Activated CD4-positive, alpha-beta T cell treated with anti-CD3 and anti-CD28 coated beads, Interleukin-2, amount 10 ng/mL, durations not matched to agents 7 days and 5 days (primary cell): ENCODE measurements around the gene LIMK1. TPM values are rescaled to one million over a fixed set of nuclear protein-coding genes. Genes with fewer than 3 reads are reported as not detected.
"Not testable (repeated sequence)": the region's sequence is repeated elsewhere in the genome, so short reads cannot be mapped to it uniquely, and the experiment has no call there.

ENCODE experiments used
- CTCF ChIA-PET: fragments of 350-600 bp; sonication (Branson Sonifier 250); formaldehyde crosslinking; loops from one replicate; lab custom pipeline; 2021; ENCODE audit warnings: antibody characterized with exemption; lab: Charles Lee
- POLR2A ChIA-PET: fragments of 350-600 bp; sonication (Branson Sonifier 250); formaldehyde crosslinking; loops from one replicate; lab custom pipeline; 2021; ENCODE audit warnings: antibody characterized with exemption; lab: Charles Lee
- DNase-seq: peaks from one replicate; pipeline ENCODE4 v3.0.0-alpha.2; 2020
- H3K27ac Mint-ChIP-seq: one replicate; pipeline ENCODE4 v1.8.0; 2021; ENCODE audit warnings: mild to moderate bottlenecking, moderate library complexity, mixed read lengths
- H3K27me3 Mint-ChIP-seq: one replicate; pipeline ENCODE4 v1.8.0; 2021; ENCODE audit warnings: mixed read lengths
- H3K36me3 Mint-ChIP-seq: one replicate; pipeline ENCODE4 v1.8.0; 2021; ENCODE audit warnings: low read depth, mixed read lengths
- H3K4me1 Mint-ChIP-seq: one replicate; pipeline ENCODE4 v1.8.0; 2021; ENCODE audit warnings: mixed read lengths
- H3K4me3 Mint-ChIP-seq: one replicate; pipeline ENCODE4 v1.8.0; 2021; ENCODE audit warnings: mild to moderate bottlenecking, moderate library complexity, mixed read lengths
- H3K9me3 Mint-ChIP-seq: one replicate; pipeline ENCODE4 v1.8.0; 2021; ENCODE audit warnings: mixed read lengths
- total RNA-seq, 2 experiments: library from RNA; stranded (reverse); gene quantifications; one replicate each; pipeline ENCODE4 v1.2.3, GENCODE V29; 2021

The LIMK1 gene
- 10 to 100 TPM; 16.0 to 16.2 TPM for total RNA-seq

- Mint-ChIP-seq H3K4me3 (peak within 1 kb of the TSS; percentile 79), H3K4me1 (peaks cover 11% of the 10 kb centered on the region), H3K27me3 (no peaks in the 10 kb centered on the region), H3K9me3 (no peaks in the 10 kb centered on the region), H3K27ac (peak within 1 kb of the TSS; percentile 83), H3K36me3 (peaks cover 6% of the 10 kb centered on the region)
- ChIA-PET POLR2A (interaction anchor here (0.9 kb wide), 1 partner anchor 11 kb away, joined by 3 read pairs; no protein-coding TSS in a partner anchor), CTCF (interaction anchor here (0.6 to 1.5 kb wide), 4 partner anchors 15 to 95 kb away, joined by 3 to 4 read pairs (median 3); no protein-coding TSS in a partner anchor)
- peak; percentile 78 for DNase-seq
Measured at GRCh38 chr7:74083117-74083876, at the start of gene LIMK1. Gene LIMK1, plus strand, starts transcription at chr7:74083804. Its CDS starts 187 bp downstream, at chr7:74083991.

DNA sequence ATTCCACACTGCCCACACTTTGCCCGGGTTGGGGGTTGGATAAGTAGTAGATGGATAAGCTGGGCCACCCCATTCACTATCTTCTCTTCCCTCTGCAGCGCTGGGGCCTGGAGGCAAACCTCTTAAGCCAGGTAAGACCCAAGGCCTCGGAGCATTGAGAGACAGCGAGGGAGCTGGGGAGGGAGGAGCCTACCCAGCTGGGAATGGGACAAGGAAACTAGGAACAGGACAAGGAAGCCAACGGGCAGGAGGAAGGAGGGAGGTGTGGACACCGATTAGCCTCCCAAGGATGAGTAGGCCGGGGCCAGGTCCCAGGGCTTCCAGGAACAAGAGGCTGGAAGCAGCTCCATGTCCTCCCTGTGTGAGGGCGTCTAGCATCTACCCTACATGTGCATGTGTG lies 46.0 kb upstream of the LIMK1 start:
- H3K4me1 Mint-ChIP-seq = no peaks in the 10 kb centered on the region

GRCh38 chr7:74038194-74038961 lies 45.2 kb upstream of the LIMK1 start:
- H3K27ac Mint-ChIP-seq = no peak overlapping the region
- no peaks in the 10 kb centered on the region for H3K9me3 Mint-ChIP-seq
- no peak for DNase-seq
- H3K36me3 Mint-ChIP-seq = no peaks in the 10 kb centered on the region
- no peaks in the 10 kb centered on the region for H3K4me1 Mint-ChIP-seq
- CTCF ChIA-PET = interaction anchor here (0.5 to 2.6 kb wide), 4 partner anchors 9 to 363 kb away, joined by 3 to 12 read pairs (median 4); partner anchors contain the start of gene ABHD11
- POLR2A ChIA-PET = interaction anchor here (0.7 kb wide), 1 partner anchor 100 kb away, joined by 3 read pairs; no protein-coding TSS in a partner anchor
- no peaks in the 10 kb centered on the region for H3K27me3 Mint-ChIP-seq
- no peak overlapping the region for H3K4me3 Mint-ChIP-seq

More for the DNA sequence above, 46.0 kb upstream of the LIMK1 start:
- Mint-ChIP-seq H3K9me3 (no peaks in the 10 kb centered on the region), H3K27me3 (no peaks in the 10 kb centered on the region), H3K36me3 (no peaks in the 10 kb centered on the region), H3K27ac (no peak overlapping the region), H3K4me3 (no peak overlapping the region)
- no peak for DNase-seq
- ChIA-PET CTCF (interaction anchor here (0.9 to 2.6 kb wide), 2 partner anchors 11 to 364 kb away, joined by 3 to 12 read pairs; no protein-coding TSS in a partner anchor), POLR2A (no interaction called here)

- POLR2A ChIA-PET = no interaction called here
- CTCF ChIA-PET = interaction anchor here (2.6 kb wide), 1 partner anchor 13 kb away, joined by 12 read pairs; no protein-coding TSS in a partner anchor
- no peak overlapping the region for H3K27ac Mint-ChIP-seq
Measured at GRCh38 chr7:74039337-74039736, 44.3 kb upstream of the LIMK1 start.

DNA sequence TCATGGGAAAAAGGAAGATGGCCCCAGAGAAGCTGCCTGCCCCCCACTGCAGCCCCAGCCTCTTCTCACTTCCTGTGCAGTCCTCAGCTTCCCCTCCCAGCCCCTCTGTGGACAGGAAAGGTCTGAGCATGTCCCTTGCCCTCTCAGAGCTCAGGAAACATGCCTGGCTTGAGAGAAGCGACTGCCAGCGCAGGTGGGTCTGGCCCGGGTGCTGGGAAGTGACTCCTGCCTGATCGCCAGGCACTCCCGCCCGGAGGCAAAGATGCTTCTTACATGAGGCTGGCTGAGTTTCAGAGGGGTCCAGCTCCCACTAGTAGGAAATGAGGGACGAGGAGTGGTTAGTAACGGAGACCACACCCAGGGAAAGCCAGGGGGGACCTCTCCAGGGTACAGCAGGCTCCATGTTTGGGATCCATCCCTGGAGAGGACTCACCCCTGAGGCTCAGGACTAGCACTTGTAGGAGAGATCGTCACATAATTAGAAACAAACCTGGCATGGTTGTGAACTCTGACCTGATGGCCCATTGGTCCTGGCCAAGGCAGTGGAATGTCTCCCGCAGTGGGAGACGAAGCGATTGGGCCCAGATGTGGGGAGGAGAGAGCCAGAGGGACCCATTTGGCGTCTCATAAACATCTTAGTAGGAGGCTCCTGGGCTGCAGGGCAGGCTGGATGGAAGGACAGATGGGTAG lies 43.4 kb upstream of the LIMK1 start:
- H3K27me3 Mint-ChIP-seq = no peaks in the 10 kb centered on the region
- no peaks in the 10 kb centered on the region for H3K36me3 Mint-ChIP-seq
- ChIA-PET CTCF (no interaction called here), POLR2A (no interaction called here)
- no peak for DNase-seq
- no peak overlapping the region for H3K4me3 Mint-ChIP-seq
- no peak overlapping the region for H3K27ac Mint-ChIP-seq
- no peaks in the 10 kb centered on the region for H3K9me3 Mint-ChIP-seq
- no peaks in the 10 kb centered on the region for H3K4me1 Mint-ChIP-seq

More at GRCh38 chr7:74039337-74039736, 44.3 kb upstream of the LIMK1 start:
- Mint-ChIP-seq H3K9me3 (no peaks in the 10 kb centered on the region), H3K4me1 (no peaks in the 10 kb centered on the region), H3K4me3 (no peak overlapping the region), H3K27me3 (no peaks in the 10 kb centered on the region), H3K36me3 (no peaks in the 10 kb centered on the region)
- no peak for DNase-seq

- H3K4me3 Mint-ChIP-seq = no peak overlapping the region
- H3K36me3 Mint-ChIP-seq = no peaks in the 10 kb centered on the region
- H3K27ac Mint-ChIP-seq = no peak overlapping the region
- no peaks in the 10 kb centered on the region for H3K27me3 Mint-ChIP-seq
- ChIA-PET CTCF (no interaction called here), POLR2A (no interaction called here)
- H3K9me3 Mint-ChIP-seq = no peaks in the 10 kb centered on the region
- H3K4me1 Mint-ChIP-seq = no peaks in the 10 kb centered on the region
- DNase-seq = no peak
Measured at GRCh38 chr7:74040791-74041520, 42.6 kb upstream of the LIMK1 start.

DNA sequence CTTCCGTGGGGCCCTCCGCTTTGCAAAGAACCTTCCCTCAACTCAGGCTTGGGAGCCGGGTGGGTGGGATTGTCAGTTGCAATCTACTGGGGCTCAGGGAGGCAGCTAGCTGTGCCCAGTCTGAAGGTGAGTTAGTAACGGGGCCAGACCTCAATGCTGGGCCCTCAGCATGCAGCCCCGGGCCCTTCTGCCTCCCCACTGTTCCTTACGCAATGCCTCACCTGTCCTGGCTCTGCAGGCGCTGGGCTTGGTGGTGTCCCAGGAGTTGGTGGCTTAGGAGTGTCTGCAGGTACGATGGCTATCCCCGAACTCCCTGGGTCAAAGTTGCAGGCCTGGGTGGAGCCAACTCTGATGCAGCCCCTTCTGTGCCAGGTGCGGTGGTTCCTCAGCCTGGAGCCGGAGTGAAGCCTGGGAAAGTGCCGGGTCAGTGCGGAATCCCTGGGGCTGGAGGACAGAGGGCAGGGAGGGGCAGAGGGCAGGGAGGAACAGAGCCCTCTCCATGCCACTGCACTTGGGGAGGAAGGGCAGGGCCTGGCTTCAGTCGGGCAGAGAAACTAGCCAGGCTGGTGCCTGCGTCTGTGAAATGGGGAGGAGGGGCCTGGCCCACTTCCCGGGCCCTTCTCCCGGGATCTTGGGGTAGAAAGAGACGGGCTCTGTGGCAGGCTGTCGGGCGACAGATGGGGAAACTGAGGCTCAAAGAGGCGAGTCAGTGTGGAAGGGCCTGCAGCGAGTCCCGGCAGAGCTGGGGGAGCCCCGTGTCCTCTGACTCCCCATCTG lies 40.7 kb upstream of the LIMK1 start:
- POLR2A ChIA-PET = no interaction called here
- no peaks in the 10 kb centered on the region for H3K27me3 Mint-ChIP-seq
- CTCF ChIA-PET = no interaction called here
- H3K36me3 Mint-ChIP-seq = no peaks in the 10 kb centered on the region
- H3K9me3 Mint-ChIP-seq = no peaks in the 10 kb centered on the region
- no peak for DNase-seq
- H3K27ac Mint-ChIP-seq = no peak overlapping the region
- H3K4me1 Mint-ChIP-seq = no peaks in the 10 kb centered on the region
- H3K4me3 Mint-ChIP-seq = no peak overlapping the region

- Mint-ChIP-seq H3K36me3 (no peaks in the 10 kb centered on the region), H3K4me3 (no peak overlapping the region), H3K27ac (no peak overlapping the region), H3K27me3 (no peaks in the 10 kb centered on the region), H3K4me1 (no peaks in the 10 kb centered on the region), H3K9me3 (no peaks in the 10 kb centered on the region)
- no peak for DNase-seq
- CTCF ChIA-PET = no interaction called here
- POLR2A ChIA-PET = no interaction called here
Measured at GRCh38 chr7:74043523-74043951, 40.1 kb upstream of the LIMK1 start.

GRCh38 chr7:74044366-74045350 lies 38.9 kb upstream of the LIMK1 start:
- ChIA-PET CTCF (interaction anchor here (0.9 kb wide), 1 partner anchor 15 kb away, joined by 3 read pairs; no protein-coding TSS in a partner anchor), POLR2A (no interaction called here)
- no peaks in the 10 kb centered on the region for H3K36me3 Mint-ChIP-seq
- H3K9me3 Mint-ChIP-seq = no peaks in the 10 kb centered on the region
- no peak for DNase-seq
- H3K27me3 Mint-ChIP-seq = no peaks in the 10 kb centered on the region
- H3K4me1 Mint-ChIP-seq = no peaks in the 10 kb centered on the region
- no peak overlapping the region for H3K4me3 Mint-ChIP-seq
- H3K27ac Mint-ChIP-seq = no peak overlapping the region

GRCh38 chr7:74046581-74046980 lies 37.0 kb upstream of the LIMK1 start:
- DNase-seq, H3K36me3 Mint-ChIP-seq, H3K4me1 Mint-ChIP-seq, H3K4me3 Mint-ChIP-seq, H3K27me3 Mint-ChIP-seq, CTCF ChIA-PET, POLR2A ChIA-PET, H3K9me3 Mint-ChIP-seq, H3K27ac Mint-ChIP-seq: not testable (repeated sequence)
